Osteocyte (in vitro differentiated cells): ENCODE results near the gene DDX46. TPM values are rescaled to one million over a fixed set of nuclear protein-coding genes. Genes with fewer than 3 reads are reported as not detected.

Source experiments
- DNase-seq: peaks from one replicate; pipeline ENCODE4 v3.0.0; 2021; ENCODE audit warnings: mixed read lengths; ENCODE audit not compliant: unreplicated experiment; ENCODE audit errors: extremely low spot score
- H3K27ac Mint-ChIP-seq: one replicate; pipeline ENCODE4 v1.8.0; 2021; ENCODE audit warnings: mild to moderate bottlenecking, mixed read lengths; ENCODE audit not compliant: unreplicated experiment
- H3K27me3 Mint-ChIP-seq: one replicate; pipeline ENCODE4 v1.8.0; 2021; ENCODE audit warnings: mixed read lengths; ENCODE audit not compliant: unreplicated experiment
- H3K36me3 Mint-ChIP-seq: one replicate; pipeline ENCODE4 v1.8.0; 2021; ENCODE audit warnings: mixed read lengths; ENCODE audit not compliant: unreplicated experiment
- H3K4me1 Mint-ChIP-seq: one replicate; pipeline ENCODE4 v1.8.0; 2021; ENCODE audit warnings: mixed read lengths; ENCODE audit not compliant: unreplicated experiment
- H3K4me3 Mint-ChIP-seq: one replicate; pipeline ENCODE4 v1.8.0; 2021; ENCODE audit warnings: mild to moderate bottlenecking, moderate library complexity, mixed read lengths; ENCODE audit not compliant: unreplicated experiment
- H3K9me3 Mint-ChIP-seq: one replicate; pipeline ENCODE4 v1.8.0; 2021; ENCODE audit warnings: mixed read lengths; ENCODE audit not compliant: unreplicated experiment
- CTCF ChIP-seq: fragments of 200-600 bp; sonication (generic); IDR thresholded peaks from 2 replicates; pipeline ENCODE4 v1.5.0; 2021; ENCODE audit warnings: antibody characterized with exemption, mild to moderate bottlenecking, moderate library complexity
- total RNA-seq: library from RNA; stranded (reverse); gene quantifications from 2 replicates; pipeline ENCODE4 v1.2.1, GENCODE V29; 2021

Gene DDX46
- total RNA-seq, 1 donor from 2014 or later, result 46.1 TPM

- no peak for TF ChIP-seq CTCF
- no peaks in the 10 kb centered on the region for H3K9me3 Mint-ChIP-seq
- H3K4me1 Mint-ChIP-seq, result peaks cover 27% of the 10 kb centered on the region
- H3K4me3 Mint-ChIP-seq, result peak within 1 kb of the TSS; percentile 92
- peak; percentile 95 for DNase-seq
- H3K27ac Mint-ChIP-seq, result peak within 1 kb of the TSS; percentile 98
- H3K36me3 Mint-ChIP-seq, result peaks cover 7% of the 10 kb centered on the region
- no peaks in the 10 kb centered on the region for H3K27me3 Mint-ChIP-seq
These were observed 115.6 kb downstream of the DDX46 start, which contains the start of gene TXNDC15 for GRCh38 chr5:134873987-134874830. TSS of gene TXNDC15 (plus strand) at chr5:134874371. CDS start at chr5:134874428, 57 bp downstream.

- H3K27ac Mint-ChIP-seq, result peak overlapping the region; percentile 98
- H3K36me3 Mint-ChIP-seq, result peaks cover 7% of the 10 kb centered on the region
- peaks cover 29% of the 10 kb centered on the region for H3K4me1 Mint-ChIP-seq
- TF ChIP-seq CTCF, result no peak
- peak; percentile 89 for DNase-seq
- peak overlapping the region; percentile 92 for H3K4me3 Mint-ChIP-seq
- no peaks in the 10 kb centered on the region for H3K9me3 Mint-ChIP-seq
- no peaks in the 10 kb centered on the region for H3K27me3 Mint-ChIP-seq
These were observed 116.5 kb downstream of the DDX46 start for GRCh38 chr5:134874831-134875655.

GRCh38 chr5:134877159-134877558, 118.6 kb downstream of the DDX46 start:
- no peak overlapping the region for H3K27ac Mint-ChIP-seq
- no peak for DNase-seq
- H3K9me3 Mint-ChIP-seq, result no peaks in the 10 kb centered on the region
- TF ChIP-seq CTCF, result no peak
- H3K36me3 Mint-ChIP-seq, result peaks cover 7% of the 10 kb centered on the region
- H3K27me3 Mint-ChIP-seq, result no peaks in the 10 kb centered on the region
- H3K4me1 Mint-ChIP-seq, result peaks cover 31% of the 10 kb centered on the region
- H3K4me3 Mint-ChIP-seq, result no peak overlapping the region

GRCh38 chr5:134878403-134878802, 119.8 kb downstream of the DDX46 start:
- TF ChIP-seq CTCF, result no peak
- no peaks in the 10 kb centered on the region for H3K9me3 Mint-ChIP-seq
- peaks cover 30% of the 10 kb centered on the region for H3K4me1 Mint-ChIP-seq
- H3K4me3 Mint-ChIP-seq, result no peak overlapping the region
- H3K27ac Mint-ChIP-seq, result no peak overlapping the region
- H3K27me3 Mint-ChIP-seq, result no peaks in the 10 kb centered on the region
- peak; percentile 46 for DNase-seq
- H3K36me3 Mint-ChIP-seq, result peaks cover 7% of the 10 kb centered on the region

- H3K27me3 Mint-ChIP-seq, result no peaks in the 10 kb centered on the region
- DNase-seq, result peak; percentile 44
- no peaks in the 10 kb centered on the region for H3K9me3 Mint-ChIP-seq
- H3K4me3 Mint-ChIP-seq, result no peak overlapping the region
- H3K4me1 Mint-ChIP-seq, result peaks cover 25% of the 10 kb centered on the region
- H3K27ac Mint-ChIP-seq, result no peak overlapping the region
- TF ChIP-seq CTCF, result no peak
- H3K36me3 Mint-ChIP-seq, result peaks cover 7% of the 10 kb centered on the region
These were observed 120.9 kb downstream of the DDX46 start for GRCh38 chr5:134879456-134879855.
